Measurements from ENCODE around the gene REPS2. TPM values are rescaled to one million over a fixed set of nuclear protein-coding genes. Genes with fewer than 3 reads are reported as not detected.

REPS2 gene
- total and polyA plus RNA-seq, 9 of the 15 experiments (the other 6 are each of a cell fraction or from before 2014, with no cell fraction given) = 0.01 to 0.07 (median 0.01) TPM; not detected in 3

GRCh38 chrX:16994736-16995135 lies 48.3 kb downstream of the REPS2 start:
- Histone ChIP-seq H2AFZ (ENCODE audit: low read depth, low read length) (no peak overlapping the region), H3K36me3 (ENCODE audit: control insufficient read depth, insufficient read depth, low read length) (no peaks in the 10 kb centered on the region), H3K9me1 (ENCODE audit: control insufficient read depth, insufficient read depth, low read length) (no peaks in the 10 kb centered on the region), H4K20me1 (replicated peaks; ENCODE audit: control insufficient read depth, insufficient read depth, low read length) (no peaks in the 10 kb centered on the region), H3K4me3 (no peak overlapping the region), H3K27ac (ENCODE audit: extremely low read depth, low read depth, low read length) (no peak overlapping the region), H3K4me2 (ENCODE audit: insufficient read depth, low read length) (no peak overlapping the region), H3K27me3 (ENCODE audit: control insufficient read depth in 2 of 2, insufficient read depth in 2 of 2, low read length in 2 of 2) (no peaks in the 10 kb centered on the region), H3K4me1 (replicated peaks in 1 of 2; ENCODE audit: control insufficient read depth in 2 of 2, insufficient read depth in 2 of 2, low read length in 2 of 2) (no peaks in the 10 kb centered on the region), H3K9me3 (replicated peaks; ENCODE audit: control insufficient read depth, insufficient read depth, low read depth, low read length) (no peaks in the 10 kb centered on the region), H3K9ac (ENCODE audit: insufficient read depth in 1 of 2, low read depth in 2 of 2, low read length in 2 of 2) (no peak overlapping the region), H3K79me2 (ENCODE audit: control insufficient read depth, insufficient read depth, low read length) (no peaks in the 10 kb centered on the region)
- DNase-seq (ENCODE audit: extremely low read depth in 1 of 4, low spot score in 3 of 4) (no peak), ATAC-seq (no peak), FAIRE-seq (no peak)
- 0% methylated on average over 2 of the region's 2 CpGs for WGBS (ENCODE audit: insufficient coverage, low coverage, missing lambda C conversion rate)
- TF ChIP-seq PCBP1 (IDR thresholded peaks at IDR 0.05; ENCODE audit: low read depth, low read length, poor library complexity, severe bottlenecking) = no peak
- no peak for TF ChIP-seq ZNF707 (CRISPR knock-in tag; conservative IDR thresholded peaks at IDR 0.05)
- no peak for TF ChIP-seq SMAD4 (CRISPR knock-in tag; conservative IDR thresholded peaks at IDR 0.05)
- no peak for TF ChIP-seq MEF2D (tag; conservative IDR thresholded peaks at IDR 0.05; ENCODE audit: low read depth)
- TF ChIP-seq MXI1 (IDR thresholded peaks at IDR 0.05; ENCODE audit: low read depth, low read length) = no peak
- TF ChIP-seq ZBED1 (IDR thresholded peaks at IDR 0.05) = no peak
- TF ChIP-seq NCOR1 (IDR thresholded peaks at IDR 0.05) = no peak
- no peak for TF ChIP-seq SPI1 (IDR thresholded peaks at IDR 0.05; ENCODE audit: borderline replicate concordance, low read depth, low read length)
- TF ChIP-seq GATAD2B (IDR thresholded peaks at IDR 0.05; ENCODE audit: borderline replicate concordance) = no peak
- ChIA-PET POLR2A (no interaction called here), CTCF (ENCODE audit: low intra/inter-chr PET ratio) (no interaction called here)
- in situ Hi-C loops (cut with MboI) (no loop called here), intact Hi-C loops (cut with micrococcal nuclease) (no loop called here)
- no TSS peak for BruUV-seq (replicated peaks)
